HCT116 (cell line): ENCODE data around the gene CAMP.

ENCODE experiments used
- CTCF ChIP-seq, 3 experiments: fragments of 200-600 bp in 1 of 3; sonication (generic) in 1 of 3; IDR thresholded peaks in 2 of 3; conservative IDR thresholded peaks in 1 of 3; 2 replicates each; pipeline ENCODE4 v1.5.1; 2012 to 2017; ENCODE audit warnings: low read depth in 2 of 3, low read length in 2 of 3, antibody characterized with exemption in 1 of 3, borderline replicate concordance in 1 of 3, control low read depth in 1 of 3, mild to moderate bottlenecking in 1 of 3, mixed read lengths in 1 of 3, mixed run types in 1 of 3, moderate library complexity in 1 of 3; ENCODE audit not compliant: insufficient read depth in 1 of 3
- EZH2 ChIP-seq: fragments of 200-600 bp; sonication (generic); IDR thresholded peaks from 2 replicates; pipeline ENCODE4 v1.6.1; 2017; ENCODE audit warnings: antibody characterized with exemption, mixed run types
- EZH2phosphoT487 ChIP-seq: fragments of 200-600 bp; IDR thresholded peaks from 2 replicates; pipeline ENCODE4 v1.6.1; 2018; ENCODE audit warnings: antibody characterized with exemption, borderline replicate concordance
- POLR2A ChIP-seq: IDR thresholded peaks from 2 replicates; pipeline ENCODE4 v1.7.0; 2011; ENCODE audit warnings: borderline replicate concordance; ENCODE audit not compliant: insufficient read depth, insufficient read length; ENCODE audit errors: extremely low read depth
- SIN3A ChIP-seq: IDR thresholded peaks from 2 replicates; pipeline ENCODE4 v1.6.1; 2012; ENCODE audit warnings: low read depth
- TF ChIP-seq, protein P1 (sequence below): IDR thresholded peaks from 2 replicates; pipeline ENCODE4 v1.6.1; 2011; ENCODE audit warnings: mild to moderate bottlenecking, low read length, moderate library complexity; ENCODE audit not compliant: insufficient replicate concordance; ENCODE audit errors: extremely low read depth
- TF ChIP-seq, protein P2 (sequence below): IDR thresholded peaks from 2 replicates; pipeline ENCODE4 v1.6.1; 2012; ENCODE audit warnings: low read depth

DNA sequence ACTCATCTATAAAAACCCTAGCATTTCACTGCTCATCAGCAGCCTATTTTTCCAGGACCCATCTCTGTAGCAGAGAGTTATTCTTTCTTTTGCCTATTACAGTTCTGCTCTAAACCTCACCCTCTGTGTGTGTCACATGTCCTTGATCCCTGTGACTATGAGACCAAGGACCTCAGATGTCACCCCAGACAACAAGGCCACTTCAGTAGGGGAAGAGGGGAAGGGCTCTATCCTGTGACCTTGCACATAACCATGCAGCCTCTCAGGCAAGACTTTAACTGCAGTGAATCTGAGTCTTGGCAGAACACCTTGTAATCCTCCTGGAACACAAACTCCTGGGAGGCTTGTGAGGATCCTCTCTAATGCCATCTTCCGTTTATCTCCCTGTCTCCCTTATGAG, 13.2 kb downstream of the CAMP start:
- no peak for TF ChIP-seq CTCF (IDR thresholded peaks at IDR 0.05 in 2 of 3, conservative IDR thresholded peaks at IDR 0.05 in 1 of 3; ENCODE audit: borderline replicate concordance in 1 of 3, insufficient read depth in 1 of 3, low read depth in 2 of 3, low read length in 2 of 3)
- TF ChIP-seq SIN3A = no peak
- TF ChIP-seq, protein P1, sequence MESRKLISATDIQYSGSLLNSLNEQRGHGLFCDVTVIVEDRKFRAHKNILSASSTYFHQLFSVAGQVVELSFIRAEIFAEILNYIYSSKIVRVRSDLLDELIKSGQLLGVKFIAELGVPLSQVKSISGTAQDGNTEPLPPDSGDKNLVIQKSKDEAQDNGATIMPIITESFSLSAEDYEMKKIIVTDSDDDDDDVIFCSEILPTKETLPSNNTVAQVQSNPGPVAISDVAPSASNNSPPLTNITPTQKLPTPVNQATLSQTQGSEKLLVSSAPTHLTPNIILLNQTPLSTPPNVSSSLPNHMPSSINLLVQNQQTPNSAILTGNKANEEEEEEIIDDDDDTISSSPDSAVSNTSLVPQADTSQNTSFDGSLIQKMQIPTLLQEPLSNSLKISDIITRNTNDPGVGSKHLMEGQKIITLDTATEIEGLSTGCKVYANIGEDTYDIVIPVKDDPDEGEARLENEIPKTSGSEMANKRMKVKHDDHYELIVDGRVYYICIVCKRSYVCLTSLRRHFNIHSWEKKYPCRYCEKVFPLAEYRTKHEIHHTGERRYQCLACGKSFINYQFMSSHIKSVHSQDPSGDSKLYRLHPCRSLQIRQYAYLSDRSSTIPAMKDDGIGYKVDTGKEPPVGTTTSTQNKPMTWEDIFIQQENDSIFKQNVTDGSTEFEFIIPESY = no peak
- TF ChIP-seq EZH2phosphoT487 = no peak
- TF ChIP-seq EZH2 = no peak
- no peak for TF ChIP-seq POLR2A
- TF ChIP-seq, protein P2, sequence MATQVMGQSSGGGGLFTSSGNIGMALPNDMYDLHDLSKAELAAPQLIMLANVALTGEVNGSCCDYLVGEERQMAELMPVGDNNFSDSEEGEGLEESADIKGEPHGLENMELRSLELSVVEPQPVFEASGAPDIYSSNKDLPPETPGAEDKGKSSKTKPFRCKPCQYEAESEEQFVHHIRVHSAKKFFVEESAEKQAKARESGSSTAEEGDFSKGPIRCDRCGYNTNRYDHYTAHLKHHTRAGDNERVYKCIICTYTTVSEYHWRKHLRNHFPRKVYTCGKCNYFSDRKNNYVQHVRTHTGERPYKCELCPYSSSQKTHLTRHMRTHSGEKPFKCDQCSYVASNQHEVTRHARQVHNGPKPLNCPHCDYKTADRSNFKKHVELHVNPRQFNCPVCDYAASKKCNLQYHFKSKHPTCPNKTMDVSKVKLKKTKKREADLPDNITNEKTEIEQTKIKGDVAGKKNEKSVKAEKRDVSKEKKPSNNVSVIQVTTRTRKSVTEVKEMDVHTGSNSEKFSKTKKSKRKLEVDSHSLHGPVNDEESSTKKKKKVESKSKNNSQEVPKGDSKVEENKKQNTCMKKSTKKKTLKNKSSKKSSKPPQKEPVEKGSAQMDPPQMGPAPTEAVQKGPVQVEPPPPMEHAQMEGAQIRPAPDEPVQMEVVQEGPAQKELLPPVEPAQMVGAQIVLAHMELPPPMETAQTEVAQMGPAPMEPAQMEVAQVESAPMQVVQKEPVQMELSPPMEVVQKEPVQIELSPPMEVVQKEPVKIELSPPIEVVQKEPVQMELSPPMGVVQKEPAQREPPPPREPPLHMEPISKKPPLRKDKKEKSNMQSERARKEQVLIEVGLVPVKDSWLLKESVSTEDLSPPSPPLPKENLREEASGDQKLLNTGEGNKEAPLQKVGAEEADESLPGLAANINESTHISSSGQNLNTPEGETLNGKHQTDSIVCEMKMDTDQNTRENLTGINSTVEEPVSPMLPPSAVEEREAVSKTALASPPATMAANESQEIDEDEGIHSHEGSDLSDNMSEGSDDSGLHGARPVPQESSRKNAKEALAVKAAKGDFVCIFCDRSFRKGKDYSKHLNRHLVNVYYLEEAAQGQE = no peak
